ENCODE measurements around the gene TEKTIP1. TPM values are rescaled to one million over a fixed set of nuclear protein-coding genes. Genes with fewer than 3 reads are reported as not detected.

The TEKTIP1 gene
- not detected in 2 replicates for total RNA-seq (2014; rRNA removed; shearing (Covaris generic))

DNA sequence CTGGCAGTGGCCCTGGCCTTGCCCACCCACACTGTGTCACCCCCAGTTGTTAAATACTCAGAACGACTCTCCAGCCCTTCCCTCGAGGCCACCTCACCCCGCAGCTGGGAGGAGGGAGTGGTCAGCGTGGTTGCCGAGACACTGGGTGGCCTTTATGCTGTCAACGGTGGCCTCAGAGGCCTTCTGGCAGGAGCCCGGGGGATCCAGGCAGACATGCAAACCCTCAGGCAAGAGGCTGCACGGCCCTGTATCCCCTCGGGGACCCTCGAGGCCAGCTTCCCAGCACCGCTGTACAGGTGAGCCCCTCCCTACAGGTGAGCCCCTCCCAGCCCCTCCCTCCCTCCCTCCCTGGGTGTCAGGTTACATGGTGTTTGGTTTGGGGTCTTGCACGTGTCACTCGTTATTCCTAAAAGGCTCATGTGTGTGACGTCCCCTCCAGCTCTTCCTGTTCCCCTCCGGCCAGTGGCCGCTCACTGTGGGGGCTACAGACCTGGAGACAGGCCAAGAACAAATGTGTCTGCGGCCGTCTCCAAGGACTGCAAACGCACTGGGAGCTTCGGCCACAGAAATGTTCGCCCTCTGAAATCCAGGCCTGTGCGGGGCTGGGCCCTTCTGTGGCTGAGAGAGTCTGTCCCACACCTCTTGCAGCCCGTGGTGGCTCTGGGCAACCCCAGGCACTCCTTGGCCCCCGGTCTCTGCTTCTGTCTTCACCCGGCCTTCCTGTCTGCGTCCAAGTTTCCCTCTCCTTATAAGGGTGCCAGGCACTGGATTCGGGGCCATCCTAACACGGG lies at the start of gene TEKTIP1:
Gene TEKTIP1 (plus strand): TSS at position 210 of the 791 bp plus-strand sequence. CDS start 4 bp downstream, at position 214.
- no peak for DNase-seq (ENCODE audit: low spot score)

DNA sequence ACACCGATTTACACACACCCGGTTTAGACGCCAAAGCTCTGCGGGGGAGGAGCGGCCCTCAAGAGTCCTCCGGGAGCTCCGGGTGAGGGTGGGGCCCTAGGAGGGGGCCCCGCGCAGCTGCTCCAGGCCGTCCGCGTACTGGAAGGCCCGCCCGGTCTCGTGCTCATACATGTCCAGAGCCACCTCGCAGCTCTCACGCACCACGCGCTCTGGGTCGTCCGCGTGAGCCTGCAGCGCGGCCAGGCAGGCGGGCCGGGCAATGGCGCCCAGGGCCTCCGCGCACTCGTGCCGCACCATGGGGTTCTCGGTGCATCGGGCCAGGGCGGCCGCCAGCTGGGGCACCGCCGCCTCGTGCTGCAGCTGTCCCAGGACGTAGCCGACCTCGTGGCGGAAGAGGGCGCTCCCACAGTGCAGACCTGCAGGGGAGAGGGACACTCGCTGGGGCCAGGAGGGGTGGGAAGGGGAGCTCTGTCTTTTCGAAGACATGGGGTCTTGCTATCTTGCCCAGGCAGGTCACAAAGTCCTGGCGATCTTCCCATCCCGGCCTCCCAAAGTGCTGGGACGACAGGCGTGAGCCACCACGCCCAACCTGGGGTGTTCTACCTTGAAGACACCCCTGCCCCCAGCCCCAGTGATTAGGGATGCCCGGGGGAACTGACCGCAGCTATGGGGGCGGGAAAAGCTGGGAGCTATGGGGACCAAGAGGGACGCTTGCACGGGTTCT lies 47.4 kb upstream of the TEKTIP1 start:
- DNase-seq (ENCODE audit: low spot score): no peak

DNA sequence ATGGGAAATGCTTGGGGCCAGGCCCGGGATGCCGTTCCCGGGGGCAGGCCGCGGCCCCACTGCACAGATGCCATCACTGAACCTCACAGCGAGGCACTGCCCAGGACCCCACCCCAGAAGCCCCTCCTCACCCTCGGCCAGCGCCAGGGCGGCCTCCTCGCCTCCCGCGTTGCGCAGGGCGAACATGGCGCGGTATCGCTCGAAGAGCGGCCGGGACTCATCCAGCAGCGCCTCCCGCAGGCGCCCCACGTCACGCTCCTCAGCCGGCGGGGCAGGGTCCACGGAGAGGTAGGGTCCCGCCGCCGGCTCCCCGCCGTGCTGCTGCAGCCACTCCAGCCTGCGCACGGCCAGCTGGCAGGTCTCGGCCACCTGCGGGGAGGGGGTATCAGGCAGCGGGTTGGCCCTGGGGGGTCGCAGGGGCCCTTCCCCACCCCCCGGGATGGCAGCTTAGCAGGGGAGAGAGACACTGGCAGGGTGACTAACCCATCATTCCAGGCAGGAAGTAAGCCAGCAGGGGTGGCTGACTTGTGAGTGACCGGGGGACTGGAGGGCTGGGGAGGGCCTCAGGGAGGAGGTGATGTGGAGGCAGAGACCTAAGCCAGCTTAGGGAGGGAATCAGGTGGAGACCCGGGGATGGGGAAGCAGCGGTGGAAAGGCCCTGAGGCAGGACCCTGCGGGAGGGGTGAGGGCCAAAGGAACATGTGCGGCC lies 46.7 kb upstream of the TEKTIP1 start:
- DNase-seq (ENCODE audit: low spot score): no peak

DNA sequence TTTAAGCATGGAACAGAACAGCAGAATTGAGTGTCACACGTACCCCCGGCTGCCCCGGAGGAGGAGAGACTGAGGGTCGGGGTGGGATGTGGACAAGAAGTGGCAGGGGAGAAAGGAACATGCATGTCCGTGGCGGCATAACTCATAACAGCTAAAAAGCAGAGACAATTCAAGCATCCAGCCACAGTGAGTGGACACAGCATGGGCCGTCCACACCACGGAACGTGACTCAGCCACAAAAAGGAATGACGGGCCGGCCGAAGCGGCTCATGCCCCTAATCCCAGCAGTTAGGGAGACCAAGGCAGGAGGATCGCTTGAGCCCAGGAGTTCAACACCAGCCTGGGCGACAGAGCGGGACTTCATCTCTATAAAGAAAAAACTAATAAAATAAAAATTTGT lies 46.1 kb upstream of the TEKTIP1 start:
- no peak for DNase-seq (ENCODE audit: low spot score)

DNA sequence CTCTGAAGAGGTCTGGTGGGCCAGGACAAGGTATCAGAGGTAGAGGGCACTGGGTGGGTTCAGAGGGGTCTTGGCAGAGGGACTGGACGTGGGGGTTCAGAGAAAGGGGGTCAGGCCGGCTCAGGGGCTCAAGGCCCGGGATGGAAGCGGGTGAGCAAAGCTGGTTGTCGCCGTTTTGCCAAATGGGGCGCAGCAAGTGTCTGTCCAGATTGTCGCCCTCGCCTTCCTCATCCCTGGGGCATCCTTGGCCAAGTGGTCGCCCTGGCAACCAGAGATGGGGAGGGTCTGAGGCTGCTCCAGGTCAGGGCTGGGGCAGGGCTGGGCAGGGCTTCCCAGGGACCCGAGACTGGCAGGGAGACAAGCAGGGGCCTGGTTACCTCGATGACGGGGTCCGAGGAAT lies 45.3 kb upstream of the TEKTIP1 start:
- no peak for DNase-seq (ENCODE audit: low spot score)

DNA sequence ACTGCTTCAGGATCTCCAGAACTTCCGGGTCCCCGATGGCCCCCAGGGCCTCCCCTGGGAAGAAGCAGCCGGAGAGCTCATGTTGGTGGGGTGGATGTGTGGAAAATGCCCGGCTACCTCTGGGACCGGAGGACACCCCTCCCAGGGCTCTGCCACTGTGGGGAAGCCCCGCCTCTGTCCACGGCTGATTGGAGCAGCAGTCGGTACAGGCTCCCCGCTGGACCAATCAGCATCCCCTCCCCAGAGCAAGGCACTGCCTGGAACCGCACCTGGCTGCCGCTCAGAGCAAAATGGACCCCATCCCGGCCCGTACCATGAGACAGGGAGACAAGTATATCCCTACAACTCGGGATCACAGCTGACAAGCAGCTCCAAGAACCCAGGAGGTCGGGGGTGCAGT lies 44.9 kb upstream of the TEKTIP1 start:
- DNase-seq (ENCODE audit: low spot score): no peak

DNA sequence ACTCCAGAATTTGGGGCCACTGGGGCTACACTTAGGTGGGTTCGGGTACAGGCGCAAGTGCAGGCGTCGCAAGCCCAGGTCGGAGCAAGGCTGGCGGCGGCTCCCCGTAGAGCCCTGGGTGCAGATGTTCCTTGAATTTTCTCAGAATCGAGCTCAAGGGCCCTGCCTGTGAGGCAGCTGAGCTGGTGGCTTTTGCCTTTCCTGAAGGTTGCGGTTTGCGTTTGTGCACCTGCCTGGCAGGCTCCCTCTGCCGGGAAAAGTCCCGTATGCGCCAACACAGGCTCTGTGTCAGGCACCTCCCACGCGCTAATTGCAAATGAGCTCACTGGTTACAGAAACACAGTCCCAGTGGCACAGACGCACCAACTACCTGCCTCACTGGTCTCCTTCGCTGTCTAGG lies 44.4 kb upstream of the TEKTIP1 start:
- DNase-seq (ENCODE audit: low spot score): no peak

DNA sequence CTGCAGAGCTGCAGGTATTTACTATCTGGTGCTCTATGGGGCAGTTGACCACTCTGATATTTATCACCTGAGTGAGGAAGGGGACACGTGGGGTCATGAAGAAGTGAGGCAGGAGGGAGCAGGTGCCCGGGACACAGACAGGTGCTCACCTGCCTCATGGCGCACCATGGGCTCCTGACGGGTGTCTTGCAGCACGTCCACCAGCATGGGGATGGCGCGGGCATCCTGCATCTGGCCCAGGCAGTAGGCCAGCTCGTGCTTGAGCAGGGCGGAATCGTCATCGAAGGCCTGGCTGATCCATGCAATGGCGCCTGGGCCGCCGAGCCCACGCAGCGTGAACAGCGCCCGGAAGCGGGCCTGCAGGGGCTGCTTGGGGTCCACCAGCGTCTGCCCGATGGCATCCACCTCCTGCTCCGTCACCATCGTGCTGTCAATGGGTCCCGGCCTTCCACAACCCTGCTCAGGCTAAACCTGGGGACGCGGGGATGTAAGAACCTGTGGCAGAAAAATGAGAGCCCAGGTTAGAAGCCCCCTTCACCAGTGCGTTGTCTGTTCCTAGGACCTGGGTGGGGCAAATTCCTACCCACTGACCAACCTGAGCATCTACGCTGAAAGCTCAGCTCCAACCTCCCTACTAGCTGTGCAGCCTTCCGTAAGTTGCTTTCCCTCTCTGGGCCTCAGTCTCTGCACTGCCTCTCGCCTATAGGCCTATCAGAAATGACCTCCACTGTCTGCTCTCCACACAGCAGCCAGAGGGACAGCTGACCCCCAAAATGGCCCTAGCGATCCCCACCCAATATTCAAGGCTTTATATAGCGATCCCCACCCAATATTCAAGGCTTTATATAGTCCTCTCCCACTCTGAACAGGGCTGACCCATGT lies 42.3 kb upstream of the TEKTIP1 start:
- DNase-seq (ENCODE audit: low spot score): no peak

DNA sequence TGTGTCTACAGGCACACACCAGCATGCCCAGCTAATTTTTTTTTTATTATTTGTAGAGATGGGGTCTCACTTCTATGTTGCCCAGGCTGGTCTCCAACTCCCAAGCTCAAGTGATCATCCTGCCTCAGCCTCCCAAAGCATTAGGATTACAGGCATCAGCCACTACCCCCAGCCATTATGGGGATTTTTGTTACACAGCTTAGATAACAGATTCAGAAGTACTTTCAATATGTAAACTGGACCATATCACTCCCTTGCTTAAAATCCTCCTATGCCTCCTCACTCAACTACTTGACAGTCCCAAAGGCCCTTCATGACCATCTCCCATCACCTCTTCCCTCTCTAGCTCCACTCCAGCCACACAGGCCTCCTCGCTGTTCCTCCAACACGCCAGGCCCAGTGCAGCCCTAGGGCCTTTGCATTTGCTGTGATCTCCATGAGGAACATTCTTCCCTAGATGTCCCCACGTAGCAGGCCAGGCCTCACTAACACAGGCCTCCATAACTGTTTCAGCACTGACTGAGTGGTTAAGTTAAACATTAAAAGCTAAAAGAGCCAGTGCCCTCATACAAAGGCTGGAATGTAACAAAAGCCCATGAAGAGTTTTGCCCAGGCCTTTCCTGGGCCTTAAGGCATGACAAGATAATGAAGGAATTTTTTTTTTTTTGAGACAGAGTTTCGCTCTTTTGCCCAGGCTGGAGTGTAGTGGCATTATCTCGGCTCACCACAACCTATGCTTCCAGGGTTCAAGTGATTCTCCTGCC lies 41.0 kb upstream of the TEKTIP1 start:
- DNase-seq (ENCODE audit: low spot score): no peak

DNA sequence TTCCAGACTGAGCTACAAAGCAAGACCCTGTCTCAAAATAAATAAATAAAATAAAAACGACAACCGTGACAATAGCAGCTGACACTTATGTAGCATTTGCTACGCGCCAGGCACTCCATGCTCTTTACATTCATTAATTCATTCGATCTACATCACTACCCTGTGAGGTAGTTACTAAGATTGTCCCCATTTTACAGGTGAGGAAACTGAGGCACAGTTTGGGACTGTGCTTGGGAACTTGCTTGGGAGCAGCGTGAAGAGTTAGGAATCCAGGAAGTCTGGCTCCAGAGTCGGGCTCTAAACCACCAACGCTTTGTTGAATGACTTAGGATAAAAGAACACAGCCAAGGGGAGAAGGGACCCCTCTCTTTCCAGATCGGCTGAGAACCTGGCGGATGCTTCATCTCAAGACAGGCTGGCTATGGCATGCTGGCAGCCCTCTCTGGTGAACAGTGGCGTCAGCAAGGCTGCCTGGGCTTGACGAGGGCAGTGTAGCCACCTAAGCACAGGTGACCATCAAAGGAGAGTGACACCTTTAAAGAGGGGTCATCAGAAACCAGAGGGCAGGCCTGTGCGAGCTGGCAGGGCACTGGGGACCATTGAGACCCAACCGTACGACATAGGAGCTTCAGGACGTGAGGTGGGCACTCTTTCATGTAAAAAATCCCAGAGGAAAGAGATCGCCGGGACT lies 39.1 kb upstream of the TEKTIP1 start:
- DNase-seq (ENCODE audit: low spot score): no peak

DNA sequence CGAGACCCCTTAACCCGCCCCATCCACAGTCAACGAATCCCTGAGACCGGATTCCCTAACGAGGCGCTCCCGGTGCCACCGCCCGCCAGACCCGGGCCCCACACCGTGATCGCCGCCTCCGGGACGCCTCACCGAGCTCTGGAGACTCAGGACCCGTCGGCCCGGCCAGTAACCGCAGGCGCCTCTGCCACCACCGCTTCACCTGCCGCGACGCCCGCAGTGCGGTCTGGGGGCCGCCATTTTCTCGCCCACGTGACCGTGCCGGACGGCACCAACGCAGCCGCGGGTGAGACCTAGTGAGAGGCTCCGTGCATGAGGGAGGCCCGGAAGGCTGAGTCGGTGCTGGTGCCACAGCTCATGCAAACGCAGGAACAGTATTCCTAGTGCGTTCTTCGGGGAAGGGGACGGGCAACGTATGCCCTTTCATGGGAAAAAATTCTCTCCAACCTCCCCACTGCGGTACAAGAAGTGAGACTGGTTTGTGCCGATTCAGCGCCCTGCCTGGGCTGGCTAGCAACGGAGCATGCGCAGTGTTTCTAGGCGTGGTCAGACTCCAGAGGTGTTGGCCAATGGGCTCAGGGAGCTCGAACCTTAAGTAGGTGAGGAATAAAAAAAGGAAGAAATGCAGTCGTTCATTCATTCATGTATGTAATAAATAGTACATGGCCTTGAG lies 38.4 kb upstream of the TEKTIP1 start, which contains the start of gene DOHH:
Gene DOHH (minus strand): TSS at position 246 of the 673 bp plus-strand sequence. CDS start 3,860 bp downstream, outside the sequence.
- peak; percentile 97 for DNase-seq (ENCODE audit: low spot score)

DNA sequence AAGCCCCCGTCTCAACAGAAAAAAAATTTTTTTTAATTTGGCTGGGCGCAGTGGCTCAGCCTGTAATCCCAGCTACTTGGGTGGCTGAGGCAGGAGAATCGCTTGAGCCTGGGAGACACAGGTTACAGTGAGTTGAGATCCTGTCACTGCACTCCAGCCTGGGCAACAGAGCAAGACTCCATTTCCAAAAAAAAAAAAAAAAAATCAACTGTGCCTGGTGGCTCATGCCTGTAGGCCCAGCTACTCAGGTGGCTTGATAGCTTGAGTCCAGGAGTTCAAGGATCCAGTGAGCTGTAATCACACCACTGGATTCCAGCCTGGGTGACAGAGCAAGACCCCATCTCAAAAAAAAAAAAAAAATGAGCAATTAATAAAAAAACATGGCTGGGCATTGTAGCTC lies 37.2 kb upstream of the TEKTIP1 start:
- DNase-seq (ENCODE audit: low spot score): no peak

DNA sequence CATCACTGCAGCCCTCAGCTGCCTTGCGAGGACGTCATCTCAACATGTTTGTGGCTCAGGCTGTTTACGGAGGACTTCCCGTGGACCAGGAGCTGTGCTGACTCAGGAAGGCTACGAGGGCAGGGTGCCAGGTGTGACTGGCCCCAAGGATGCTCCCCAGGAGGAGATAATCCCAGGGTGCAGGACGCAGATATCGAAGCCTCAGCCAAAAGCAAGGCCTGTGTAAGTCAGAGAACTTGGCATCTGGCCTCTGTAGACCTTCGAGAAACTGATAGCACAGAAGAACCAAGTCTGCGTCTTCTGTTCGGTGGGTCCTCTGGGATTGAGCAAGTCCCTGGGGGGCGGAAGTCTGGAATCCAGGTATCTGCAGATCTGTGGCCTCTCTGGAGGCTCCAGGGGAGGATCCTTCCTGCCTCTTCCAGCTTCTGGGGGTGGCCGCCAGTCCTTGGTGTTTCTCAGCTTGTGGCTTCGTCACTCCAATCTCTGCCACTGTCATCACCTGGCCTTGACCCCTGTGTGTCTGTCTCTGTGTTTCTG lies 35.9 kb upstream of the TEKTIP1 start:
- peak; percentile 81 for DNase-seq (ENCODE audit: low spot score)

DNA sequence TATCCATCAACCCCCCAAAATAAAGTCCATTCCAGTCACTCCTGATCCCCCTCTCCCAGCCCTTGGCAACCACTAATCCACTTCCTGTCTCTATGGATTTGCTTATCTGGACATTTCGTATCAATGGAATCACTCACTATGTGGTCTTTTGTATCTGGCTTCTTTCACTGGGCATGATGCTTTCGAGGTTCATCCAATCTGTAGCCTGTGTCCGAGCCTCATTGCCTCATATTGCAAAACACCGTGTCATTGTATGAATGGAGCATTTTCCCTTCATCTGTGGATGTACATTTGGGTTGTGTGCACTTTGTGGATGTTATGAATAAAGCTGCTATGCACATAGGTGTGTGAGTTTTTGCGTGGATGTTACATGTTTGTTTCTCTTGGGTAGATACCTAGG lies 34.2 kb upstream of the TEKTIP1 start:
- no peak for DNase-seq (ENCODE audit: low spot score)

DNA sequence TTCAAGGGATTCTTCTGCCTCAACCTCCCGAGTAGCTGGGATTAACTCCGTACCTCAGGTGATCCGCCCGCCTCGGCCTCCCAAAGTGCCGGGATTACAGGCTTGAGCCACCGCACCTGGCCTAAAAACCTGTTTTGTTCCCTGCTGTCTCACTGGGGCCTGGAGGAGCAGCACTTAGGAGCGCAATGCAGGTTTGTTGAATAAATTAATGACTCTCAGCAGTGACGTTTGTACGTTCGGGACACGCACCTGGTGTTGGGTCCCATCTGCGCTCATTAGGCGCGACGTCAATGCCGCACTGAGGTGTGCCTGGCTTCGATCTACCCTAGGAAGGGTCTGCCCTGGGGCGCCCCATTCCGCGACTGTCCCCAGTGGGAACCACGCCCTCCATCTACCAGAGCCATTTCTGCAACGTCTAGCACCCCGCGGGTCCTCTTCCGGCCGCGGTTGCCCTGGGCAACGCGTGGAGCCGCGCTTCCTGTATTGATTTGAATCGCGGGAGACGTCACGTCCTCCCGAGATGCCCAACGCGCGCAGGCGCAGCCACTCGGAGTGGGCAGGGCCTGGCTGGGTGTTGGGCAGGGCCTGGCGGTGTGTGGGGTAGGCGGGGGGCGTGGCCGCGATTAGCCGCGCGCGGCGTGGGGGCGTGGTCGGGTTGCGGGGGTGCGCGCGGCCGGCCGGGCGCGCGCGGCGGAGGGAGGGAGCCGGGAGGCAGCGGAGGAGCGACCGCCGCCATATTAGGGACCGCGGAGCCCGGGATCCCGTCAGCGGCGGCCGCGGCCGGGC lies 33.2 kb upstream of the TEKTIP1 start, which contains the start of gene FZR1:
Gene FZR1 (plus strand): TSS at position 714 of the 786 bp plus-strand sequence. CDS start 16,679 bp downstream, outside the sequence.
- peak; percentile 97 for DNase-seq (ENCODE audit: low spot score)

DNA sequence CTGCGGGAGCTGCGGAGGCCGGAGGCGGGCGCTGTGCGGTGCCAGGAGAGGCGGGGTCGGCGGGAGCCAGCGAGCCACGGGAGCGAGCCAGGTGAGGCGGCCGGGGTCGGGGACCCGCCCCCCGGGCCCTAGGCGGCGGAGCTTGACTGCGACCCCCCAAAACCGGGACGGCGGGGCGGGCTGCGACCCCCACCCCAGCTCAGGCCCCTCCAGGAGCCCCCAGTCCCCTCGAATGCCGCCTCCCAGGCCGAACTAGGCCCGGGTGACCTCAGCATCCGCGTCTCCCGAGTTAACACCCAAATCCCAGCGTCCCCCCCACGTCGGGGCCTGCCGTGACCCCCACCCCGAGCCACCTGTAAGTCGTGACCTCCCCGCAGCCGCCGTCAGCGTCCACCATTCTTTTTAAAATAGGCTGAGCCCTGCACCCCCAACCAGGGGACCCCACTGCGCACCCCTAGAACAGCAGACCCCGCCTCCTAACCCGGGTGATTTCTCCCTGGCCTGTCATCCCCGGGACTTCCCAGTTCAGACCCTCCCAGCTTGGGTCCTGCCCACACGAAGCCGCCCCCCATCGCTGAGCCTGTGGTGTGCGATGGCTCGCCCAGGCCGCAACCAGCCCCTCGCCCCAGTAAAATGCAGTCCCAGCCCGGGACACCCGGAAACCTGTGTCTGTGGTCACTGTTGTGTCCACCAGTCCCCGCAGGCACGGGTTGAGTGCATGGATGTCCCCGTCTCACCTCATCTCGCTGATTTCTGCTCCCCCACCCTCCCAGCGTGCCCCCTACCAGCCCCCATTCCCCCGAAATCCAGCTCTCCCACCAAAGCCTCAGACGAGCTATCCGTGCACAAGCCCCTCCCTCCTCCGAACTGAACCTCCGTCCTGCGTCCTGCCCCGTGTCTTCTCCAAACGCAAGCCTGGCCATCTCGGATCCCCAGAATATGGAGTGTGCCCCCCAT lies 32.3 kb upstream of the TEKTIP1 start:
- no peak for DNase-seq (ENCODE audit: low spot score)
